Rectal smooth muscle tissue (tissue), 1 donor: ENCODE measurements around the gene REN.

Experiments used
- H3K27ac ChIP-seq: one replicate; pipeline ENCODE4 v1.7.0; 2013; ENCODE audit warnings: low read depth, low read length, inconsistent platforms
- H3K27me3 ChIP-seq: one replicate; pipeline ENCODE4 v1.7.0; 2013; ENCODE audit warnings: low read length; ENCODE audit not compliant: control insufficient read depth, insufficient read depth
- H3K36me3 ChIP-seq: one replicate; pipeline ENCODE4 v1.7.0; 2013; ENCODE audit warnings: low read length; ENCODE audit not compliant: control insufficient read depth, insufficient read depth
- H3K4me1 ChIP-seq: one replicate; pipeline ENCODE4 v1.7.0; 2013; ENCODE audit warnings: low read length; ENCODE audit not compliant: control insufficient read depth, insufficient read depth
- H3K4me3 ChIP-seq: one replicate; pipeline ENCODE4 v1.7.0; 2013; ENCODE audit warnings: low read length
- H3K9ac ChIP-seq: one replicate; pipeline ENCODE4 v1.7.0; 2013; ENCODE audit warnings: low read length

REN gene

GRCh38 chr1:204166219-204166618, at the start of gene REN:
REN (minus strand) TSS chr1:204166337; CDS start chr1:204166293, 44 bp downstream.
- H3K4me1 ChIP-seq, result no peaks in the 10 kb centered on the region
- H3K9ac ChIP-seq, result no peak within 1 kb of the TSS
- no peak within 1 kb of the TSS for H3K4me3 ChIP-seq
- H3K27ac ChIP-seq, result no peak within 1 kb of the TSS
- H3K27me3 ChIP-seq, result no peaks in the 10 kb centered on the region
- no peaks in the 10 kb centered on the region for H3K36me3 ChIP-seq

GRCh38 chr1:204213668-204214662, 47.8 kb upstream of the REN start, which contains the start of gene GOLT1A:
GOLT1A (minus strand) TSS chr1:204213988; CDS start chr1:204213906, 82 bp downstream.
- Histone ChIP-seq H3K36me3 (no peaks in the 10 kb centered on the region), H3K9ac (no peak within 1 kb of the TSS), H3K4me1 (no peaks in the 10 kb centered on the region), H3K27me3 (peaks cover 11% of the 10 kb centered on the region), H3K27ac (no peak within 1 kb of the TSS), H3K4me3 (peak within 1 kb of the TSS; percentile 51)

DNA sequence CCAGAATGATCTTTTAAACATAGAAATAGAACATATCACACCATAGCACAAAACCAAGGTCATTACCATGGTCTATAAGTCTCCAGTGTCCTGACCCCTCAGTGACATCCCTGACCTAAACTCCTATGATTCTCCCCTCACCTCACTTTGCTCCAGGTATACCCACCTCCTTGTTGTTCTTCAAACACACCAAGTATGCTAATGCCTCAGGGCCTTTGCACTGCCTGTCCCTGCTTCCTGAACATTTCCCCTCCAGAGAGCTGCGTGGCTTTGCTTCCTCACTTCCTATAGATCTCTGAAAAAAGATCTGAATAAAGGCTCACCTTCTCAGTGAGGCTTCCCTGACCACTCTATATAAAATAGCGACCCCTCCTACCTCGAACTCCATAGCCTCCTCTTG, 46.6 kb upstream of the REN start:
- Histone ChIP-seq H3K4me3 (no peak overlapping the region), H3K27me3 (peaks cover 11% of the 10 kb centered on the region), H3K36me3 (no peaks in the 10 kb centered on the region), H3K9ac (no peak overlapping the region), H3K4me1 (no peaks in the 10 kb centered on the region), H3K27ac (no peak overlapping the region)

- Histone ChIP-seq H3K27me3 (peaks cover 11% of the 10 kb centered on the region), H3K27ac (no peak overlapping the region), H3K4me1 (no peaks in the 10 kb centered on the region), H3K36me3 (no peaks in the 10 kb centered on the region), H3K4me3 (no peak overlapping the region), H3K9ac (no peak overlapping the region)
Observed at GRCh38 chr1:204211046-204211445, 44.9 kb upstream of the REN start.

GRCh38 chr1:204207136-204207616, 41.0 kb upstream of the REN start:
- Histone ChIP-seq H3K27me3 (no peaks in the 10 kb centered on the region), H3K4me3 (no peak overlapping the region), H3K27ac (no peak overlapping the region), H3K36me3 (no peaks in the 10 kb centered on the region), H3K4me1 (no peaks in the 10 kb centered on the region), H3K9ac (no peak overlapping the region)

DNA sequence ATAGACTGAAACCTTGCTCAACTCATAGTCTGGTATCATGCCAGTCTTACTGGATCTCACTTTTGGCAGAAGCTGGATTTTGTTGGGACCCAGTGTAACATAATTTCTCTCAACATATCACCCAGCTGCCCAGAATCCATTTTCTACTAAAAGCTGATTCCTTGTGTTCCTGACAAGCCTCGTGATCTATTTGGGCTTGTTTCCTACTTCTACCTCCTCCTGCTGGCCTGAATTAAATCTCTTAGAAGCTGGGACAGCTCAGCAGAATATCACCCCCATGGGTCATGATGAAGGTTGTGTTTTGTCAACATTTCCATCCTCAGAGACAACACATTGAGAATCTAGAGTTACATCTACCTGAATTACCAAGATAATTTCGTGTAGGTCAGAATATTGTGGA, 40.0 kb upstream of the REN start:
- no peaks in the 10 kb centered on the region for H3K36me3 ChIP-seq
- H3K4me1 ChIP-seq, result no peaks in the 10 kb centered on the region
- no peaks in the 10 kb centered on the region for H3K27me3 ChIP-seq
- no peak overlapping the region for H3K27ac ChIP-seq
- no peak overlapping the region for H3K9ac ChIP-seq
- H3K4me3 ChIP-seq, result no peak overlapping the region

- Histone ChIP-seq H3K4me1 (no peaks in the 10 kb centered on the region), H3K4me3 (no peak overlapping the region), H3K36me3 (no peaks in the 10 kb centered on the region), H3K27me3 (no peaks in the 10 kb centered on the region), H3K9ac (no peak overlapping the region), H3K27ac (no peak overlapping the region)
Observed at GRCh38 chr1:204205486-204205885, 39.3 kb upstream of the REN start.

- Histone ChIP-seq H3K27ac (no peak overlapping the region), H3K4me3 (no peak overlapping the region), H3K4me1 (no peaks in the 10 kb centered on the region), H3K36me3 (no peaks in the 10 kb centered on the region), H3K9ac (no peak overlapping the region), H3K27me3 (no peaks in the 10 kb centered on the region)
Observed at GRCh38 chr1:204204944-204205343, 38.8 kb upstream of the REN start.

- Histone ChIP-seq H3K27ac (no peak overlapping the region), H3K4me1 (no peaks in the 10 kb centered on the region), H3K9ac (no peak overlapping the region), H3K27me3 (no peaks in the 10 kb centered on the region), H3K36me3 (no peaks in the 10 kb centered on the region), H3K4me3 (no peak overlapping the region)
Observed at GRCh38 chr1:204203206-204203767, 37.1 kb upstream of the REN start.

- Histone ChIP-seq H3K27me3 (peaks cover 3% of the 10 kb centered on the region), H3K9ac (no peak overlapping the region), H3K27ac (no peak overlapping the region), H3K4me3 (no peak overlapping the region), H3K36me3 (no peaks in the 10 kb centered on the region), H3K4me1 (no peaks in the 10 kb centered on the region)
Observed at GRCh38 chr1:204202481-204202880, 36.3 kb upstream of the REN start.

DNA sequence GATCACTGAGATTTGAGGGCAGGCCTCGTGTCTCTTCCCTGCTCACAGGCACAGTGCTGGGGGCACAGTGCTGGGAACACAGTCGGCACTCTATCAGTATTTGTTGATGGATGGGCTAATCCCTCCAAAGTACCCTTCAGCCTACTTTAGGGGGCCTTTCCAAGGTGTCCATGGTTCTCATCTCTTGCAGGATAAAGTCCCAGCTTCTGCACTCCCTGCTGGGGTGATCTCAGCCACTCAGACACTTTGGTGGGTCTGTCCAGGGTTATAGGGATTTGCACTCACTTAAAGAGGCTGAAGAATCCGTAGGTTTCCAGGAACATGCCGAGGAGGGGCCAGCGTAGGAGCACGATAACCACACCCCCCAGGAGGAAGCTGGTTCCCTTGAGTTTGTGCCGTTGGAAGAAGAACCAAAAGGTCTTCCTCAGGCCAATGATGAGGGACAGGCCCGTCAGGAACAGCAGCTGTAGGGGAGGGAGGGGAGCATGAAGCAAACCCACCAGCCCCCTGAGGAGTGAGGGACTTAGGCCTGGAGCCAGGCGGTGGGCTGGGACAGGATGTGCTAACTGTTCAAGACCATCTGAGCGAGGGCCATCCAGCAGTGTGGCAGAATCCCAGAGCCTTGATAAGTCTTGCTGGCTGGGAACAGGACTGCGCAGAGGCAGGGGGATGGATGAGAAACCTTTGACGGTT, 35.4 kb upstream of the REN start:
- Histone ChIP-seq H3K36me3 (no peaks in the 10 kb centered on the region), H3K4me1 (no peaks in the 10 kb centered on the region), H3K4me3 (no peak overlapping the region), H3K27me3 (peaks cover 5% of the 10 kb centered on the region), H3K27ac (no peak overlapping the region), H3K9ac (no peak overlapping the region)

DNA sequence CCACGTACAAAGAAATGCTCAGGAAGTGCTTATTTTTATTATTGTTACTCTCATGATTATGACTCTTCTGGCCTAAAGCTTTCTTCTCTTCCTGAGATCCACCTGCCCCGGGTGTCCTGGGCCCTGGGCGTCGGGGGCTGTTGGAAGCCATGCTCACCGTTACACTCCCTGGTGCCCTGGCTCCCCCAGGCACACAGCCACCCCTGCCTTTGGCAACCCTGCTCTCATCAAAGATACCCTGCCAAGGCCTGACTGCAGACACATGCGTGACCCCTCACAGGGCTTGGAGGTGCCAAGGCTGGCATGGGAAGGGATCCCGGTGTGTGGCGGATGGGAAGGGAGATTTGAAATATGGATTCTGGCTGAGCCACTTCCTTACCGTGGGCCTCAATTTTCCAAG, 33.4 kb upstream of the REN start:
- Histone ChIP-seq H3K9ac (no peak overlapping the region), H3K4me1 (no peaks in the 10 kb centered on the region), H3K4me3 (no peak overlapping the region), H3K27me3 (peaks cover 5% of the 10 kb centered on the region), H3K36me3 (no peaks in the 10 kb centered on the region), H3K27ac (no peak overlapping the region)
